Mesendoderm (in vitro differentiated cells): Measurements from ENCODE around the gene FOXL2.

ENCODE experiments used
- DNase-seq: peaks from one replicate; pipeline ENCODE4 v3.0.0; 2013
- H2AK5ac ChIP-seq: 2 replicates; pipeline ENCODE4 v1.6.1; 2013; ENCODE audit warnings: low read length, inconsistent platforms
- H2BK120ac ChIP-seq: 2 replicates; pipeline ENCODE4 v1.6.1; 2013; ENCODE audit warnings: low read depth, mild to moderate bottlenecking, low read length, moderate library complexity, mixed read lengths
- H2BK15ac ChIP-seq: replicated peaks from 2 replicates; pipeline ENCODE4 v1.6.1; 2013; ENCODE audit warnings: low read depth, mild to moderate bottlenecking, moderate library complexity
- H2BK5ac ChIP-seq: 2 replicates; pipeline ENCODE4 v1.6.1; 2013; ENCODE audit warnings: low read length, inconsistent platforms
- H3K18ac ChIP-seq: 2 replicates; pipeline ENCODE4 v1.6.1; 2013; ENCODE audit warnings: mild to moderate bottlenecking, low read length, mixed read lengths
- H3K23ac ChIP-seq: one replicate; pipeline ENCODE4 v1.6.1; 2013; ENCODE audit warnings: low read length
- H3K27ac ChIP-seq: 2 replicates; pipeline ENCODE4 v1.5.1; 2013; ENCODE audit warnings: low read depth, mild to moderate bottlenecking, inconsistent platforms, low read length, moderate library complexity
- H3K27me3 ChIP-seq: 2 replicates; pipeline ENCODE4 v1.6.1; 2013; ENCODE audit warnings: low read length, control low read depth, mild to moderate bottlenecking, inconsistent platforms; ENCODE audit not compliant: insufficient read depth, poor library complexity
- H3K36me3 ChIP-seq: 2 replicates; pipeline ENCODE4 v1.6.1; 2013; ENCODE audit warnings: low read length, inconsistent platforms; ENCODE audit not compliant: control insufficient read depth, insufficient read depth
- H3K4ac ChIP-seq: one replicate; pipeline ENCODE4 v1.6.1; 2013; ENCODE audit warnings: low read depth, mild to moderate bottlenecking, low read length, moderate library complexity
- H3K4me1 ChIP-seq: 2 replicates; pipeline ENCODE4 v1.6.1; 2013; ENCODE audit warnings: low read depth, low read length, inconsistent platforms; ENCODE audit not compliant: control insufficient read depth
- H3K4me2 ChIP-seq: 2 replicates; pipeline ENCODE4 v1.6.1; 2013; ENCODE audit warnings: low read length
- H3K4me3 ChIP-seq: 2 replicates; pipeline ENCODE4 v1.5.1; 2013; ENCODE audit warnings: mild to moderate bottlenecking, low read length
- H3K56ac ChIP-seq: one replicate; pipeline ENCODE4 v1.6.1; 2013; ENCODE audit warnings: low read length
- H3K79me1 ChIP-seq: 2 replicates; pipeline ENCODE4 v1.6.1; 2013; ENCODE audit warnings: low read length, inconsistent platforms
- H3K79me2 ChIP-seq: 2 replicates; pipeline ENCODE4 v1.6.1; 2013; ENCODE audit warnings: mild to moderate bottlenecking, low read length; ENCODE audit not compliant: control insufficient read depth, insufficient read depth
- H3K9ac ChIP-seq: 2 replicates; pipeline ENCODE4 v1.6.1; 2013; ENCODE audit warnings: low read length, inconsistent platforms
- H4K5ac ChIP-seq: one replicate; pipeline ENCODE4 v1.6.1; 2013; ENCODE audit warnings: low read length
- H4K8ac ChIP-seq: one replicate; pipeline ENCODE4 v1.6.1; 2013; ENCODE audit warnings: low read depth, mild to moderate bottlenecking, control low read depth, low read length, moderate library complexity
- WGBS: extraction: QIAGEN DNeasy Blood & Tissue Kit; methylation state at CpG from one replicate; pipeline ENCODE4 v1.1.7; 2013; ENCODE audit warnings: low lambda C conversion rate, missing lambda C conversion rate; ENCODE audit not compliant: insufficient coverage; ENCODE audit errors: extremely low coverage; 5-methylcytosine and 5-hydroxymethylcytosine counted together

FOXL2 gene

GRCh38 chr3:138944929-138945708 is 1.8 kb downstream of the FOXL2 start:
- Histone ChIP-seq H2BK15ac (no peak overlapping the region), H3K4me2 (peak overlapping the region; percentile 59), H3K79me2 (no peaks in the 10 kb centered on the region), H3K56ac (peak overlapping the region; percentile 65), H3K79me1 (no peaks in the 10 kb centered on the region), H2BK5ac (no peak overlapping the region), H3K36me3 (no peaks in the 10 kb centered on the region), H3K9ac (peak overlapping the region; percentile 55), H2AK5ac (no peak overlapping the region), H4K5ac (no peak overlapping the region), H3K27ac (no peak overlapping the region), H3K27me3 (peaks cover 52% of the 10 kb centered on the region), H3K18ac (peak overlapping the region; percentile 34), H2BK120ac (no peak overlapping the region), H3K4me1 (peaks cover 4% of the 10 kb centered on the region), H4K8ac (no peak overlapping the region), H3K4me3 (no peak overlapping the region), H3K23ac (peak overlapping the region; percentile 6), H3K4ac (no peak overlapping the region)
- DNase-seq: peak; percentile 78
- no CpG with 5 or more reads among the region's 80 CpGs for WGBS

GRCh38 chr3:138944654-138944928 is 2.3 kb downstream of the FOXL2 start:
- peaks cover 52% of the 10 kb centered on the region for H3K27me3 ChIP-seq
- no CpG with 5 or more reads among the region's 12 CpGs for WGBS
- no peaks in the 10 kb centered on the region for H3K36me3 ChIP-seq

DNA sequence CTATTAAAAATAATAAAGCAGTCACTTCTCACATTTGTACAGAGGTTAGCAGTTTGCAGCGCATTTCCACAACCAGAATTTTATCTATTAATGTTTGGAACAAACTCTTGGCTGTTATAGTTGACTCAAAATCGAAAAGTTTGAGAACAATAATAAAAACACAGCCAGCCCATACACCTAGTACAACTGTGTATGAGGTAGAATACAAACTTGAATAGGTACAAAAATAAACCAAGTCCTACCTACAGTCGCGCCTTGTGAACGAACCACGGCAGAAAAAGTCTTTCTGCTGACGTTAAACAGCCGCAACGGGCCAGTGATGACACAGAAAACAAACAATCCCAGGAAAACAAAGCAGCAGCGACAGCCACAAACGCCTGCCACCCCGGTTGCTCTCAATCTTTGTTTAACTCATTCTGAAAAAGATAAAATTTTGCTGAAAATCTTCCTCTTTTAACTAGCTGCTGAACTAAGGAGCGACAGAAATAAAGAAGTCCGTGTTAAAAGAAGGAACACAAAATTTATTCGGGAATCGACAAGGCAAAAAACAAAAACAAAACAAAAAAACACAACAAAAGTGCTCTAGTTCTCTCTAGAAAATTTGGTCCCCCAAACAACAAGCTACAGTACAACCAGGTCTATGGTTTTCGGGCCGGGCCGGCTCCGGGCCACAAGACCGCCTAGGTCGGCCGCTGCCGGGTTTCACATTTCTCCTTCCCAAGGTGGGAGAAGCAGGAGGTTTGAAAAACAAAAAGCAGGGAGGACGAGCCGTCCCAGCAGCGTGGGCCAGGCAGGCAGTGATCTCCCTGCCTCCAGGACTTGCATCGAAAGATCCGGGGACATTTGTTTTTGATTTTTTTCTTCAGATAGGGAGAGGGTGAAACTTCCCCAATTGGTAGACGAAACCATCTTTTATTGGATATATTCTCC is 2.9 kb downstream of the FOXL2 start:
- Histone ChIP-seq H2BK120ac (no peak overlapping the region), H2AK5ac (no peak overlapping the region), H3K4me3 (no peak overlapping the region), H3K56ac (no peak overlapping the region), H4K5ac (no peak overlapping the region), H3K23ac (no peak overlapping the region), H3K18ac (peak overlapping the region; percentile 25), H3K79me1 (no peaks in the 10 kb centered on the region), H2BK5ac (no peak overlapping the region), H2BK15ac (no peak overlapping the region), H3K36me3 (no peaks in the 10 kb centered on the region), H3K4me1 (no peaks in the 10 kb centered on the region), H3K27ac (no peak overlapping the region), H3K79me2 (no peaks in the 10 kb centered on the region), H3K9ac (no peak overlapping the region), H3K4me2 (peak overlapping the region; percentile 3), H3K4ac (no peak overlapping the region), H3K27me3 (peaks cover 52% of the 10 kb centered on the region), H4K8ac (no peak overlapping the region)
- no CpG with 5 or more reads among the region's 30 CpGs for WGBS
- peak; percentile 72 for DNase-seq

More at GRCh38 chr3:138944654-138944928, 2.3 kb downstream of the FOXL2 start:
- H2AK5ac ChIP-seq: no peak overlapping the region
- DNase-seq: no peak
- H2BK120ac ChIP-seq: no peak overlapping the region
- H3K4me2 ChIP-seq: peak overlapping the region; percentile 59
- no peak overlapping the region for H2BK5ac ChIP-seq
- H3K79me2 ChIP-seq: no peaks in the 10 kb centered on the region
- peaks cover 2% of the 10 kb centered on the region for H3K4me1 ChIP-seq
- no peak overlapping the region for H4K8ac ChIP-seq
- no peak overlapping the region for H3K4me3 ChIP-seq
- no peaks in the 10 kb centered on the region for H3K79me1 ChIP-seq
- no peak overlapping the region for H3K27ac ChIP-seq
- no peak overlapping the region for H3K18ac ChIP-seq
- no peak overlapping the region for H3K23ac ChIP-seq
- no peak overlapping the region for H3K9ac ChIP-seq
- peak overlapping the region; percentile 65 for H3K56ac ChIP-seq
- no peak overlapping the region for H3K4ac ChIP-seq
- no peak overlapping the region for H4K5ac ChIP-seq
- no peak overlapping the region for H2BK15ac ChIP-seq

GRCh38 chr3:138942861-138943623 is 3.9 kb downstream of the FOXL2 start:
- Histone ChIP-seq H2AK5ac (no peak overlapping the region), H3K56ac (no peak overlapping the region), H2BK15ac (no peak overlapping the region), H3K18ac (no peak overlapping the region), H4K8ac (no peak overlapping the region), H3K36me3 (no peaks in the 10 kb centered on the region), H2BK120ac (no peak overlapping the region), H3K4me3 (no peak overlapping the region), H3K4me1 (no peaks in the 10 kb centered on the region), H3K79me1 (no peaks in the 10 kb centered on the region), H3K4me2 (no peak overlapping the region), H3K23ac (no peak overlapping the region), H3K4ac (no peak overlapping the region), H4K5ac (no peak overlapping the region), H3K79me2 (no peaks in the 10 kb centered on the region), H3K27ac (no peak overlapping the region), H3K9ac (no peak overlapping the region), H3K27me3 (peaks cover 53% of the 10 kb centered on the region), H2BK5ac (no peak overlapping the region)
- no CpG with 5 or more reads among the region's 25 CpGs for WGBS
- DNase-seq: peak; percentile 58

DNA sequence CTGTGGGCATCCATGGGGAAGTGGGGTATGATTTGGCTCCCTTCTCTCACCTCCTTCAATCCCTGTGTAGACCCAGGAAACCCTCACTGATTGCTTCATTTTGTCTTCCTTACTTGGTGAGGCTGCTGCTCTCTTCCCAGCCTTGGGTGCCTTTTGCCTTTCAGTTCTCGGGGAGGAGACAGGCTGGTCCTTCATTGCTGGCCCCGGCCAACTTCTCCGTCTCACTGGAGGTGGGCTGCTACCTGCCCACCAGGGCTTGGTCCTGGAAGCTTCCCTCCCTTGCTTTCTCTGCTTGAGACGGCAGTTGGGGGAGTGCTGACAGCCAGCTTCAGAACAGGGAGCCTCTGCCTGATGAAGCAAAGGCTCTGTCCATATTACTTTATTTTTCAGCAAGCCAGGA is 4.7 kb downstream of the FOXL2 start:
- no peak overlapping the region for H3K9ac ChIP-seq
- H3K79me2 ChIP-seq: no peaks in the 10 kb centered on the region
- no peak overlapping the region for H4K5ac ChIP-seq
- H3K4me2 ChIP-seq: no peak overlapping the region
- H3K4ac ChIP-seq: no peak overlapping the region
- H3K27me3 ChIP-seq: peaks cover 58% of the 10 kb centered on the region
- H3K4me1 ChIP-seq: peaks cover 3% of the 10 kb centered on the region
- H4K8ac ChIP-seq: no peak overlapping the region
- no peak overlapping the region for H3K27ac ChIP-seq
- WGBS: no CpG with 5 or more reads among the region's 4 CpGs
- no peak overlapping the region for H3K23ac ChIP-seq
- H2AK5ac ChIP-seq: no peak overlapping the region
- H3K18ac ChIP-seq: no peak overlapping the region
- H3K4me3 ChIP-seq: no peak overlapping the region
- no peak overlapping the region for H3K56ac ChIP-seq
- H3K79me1 ChIP-seq: no peaks in the 10 kb centered on the region
- no peak overlapping the region for H2BK120ac ChIP-seq
- no peak overlapping the region for H2BK5ac ChIP-seq
- DNase-seq: no peak
- no peak overlapping the region for H2BK15ac ChIP-seq
- no peaks in the 10 kb centered on the region for H3K36me3 ChIP-seq
